Nephron progenitor cell (in vitro differentiated cells): Measurements from ENCODE around the gene PDZD7.
A peak's percentile ranks its signal among the peaks of the same experiment; 100 is the strongest.

ENCODE experiments used
- DNase-seq: peaks from one replicate; pipeline ENCODE4 v3.0.0; 2021
- H3K27ac Mint-ChIP-seq: 2 replicates; pipeline ENCODE4 v1.8.0; 2021; ENCODE audit warnings: mild to moderate bottlenecking, moderate library complexity, mixed read lengths
- H3K27me3 Mint-ChIP-seq: 2 replicates; pipeline ENCODE4 v1.8.0; 2021; ENCODE audit warnings: mild to moderate bottlenecking, low read depth, mixed read lengths; ENCODE audit not compliant: poor library complexity
- H3K36me3 Mint-ChIP-seq: 2 replicates; pipeline ENCODE4 v1.8.0; 2021; ENCODE audit warnings: low read depth, mixed read lengths
- H3K4me1 Mint-ChIP-seq: 2 replicates; pipeline ENCODE4 v1.8.0; 2021; ENCODE audit warnings: mixed read lengths
- H3K4me3 Mint-ChIP-seq: 2 replicates; pipeline ENCODE4 v1.8.0; 2021; ENCODE audit warnings: mild to moderate bottlenecking, moderate library complexity, mixed read lengths
- H3K9me3 Mint-ChIP-seq: 2 replicates; pipeline ENCODE4 v1.8.0; 2021; ENCODE audit warnings: mild to moderate bottlenecking, moderate library complexity, mixed read lengths
- TF ChIP-seq, protein P1 (sequence below): fragments of 200-600 bp; sonication (generic); IDR thresholded peaks from 2 replicates; pipeline ENCODE4 v1.5.0; 2021; ENCODE audit warnings: antibody characterized with exemption

Gene PDZD7

DNA sequence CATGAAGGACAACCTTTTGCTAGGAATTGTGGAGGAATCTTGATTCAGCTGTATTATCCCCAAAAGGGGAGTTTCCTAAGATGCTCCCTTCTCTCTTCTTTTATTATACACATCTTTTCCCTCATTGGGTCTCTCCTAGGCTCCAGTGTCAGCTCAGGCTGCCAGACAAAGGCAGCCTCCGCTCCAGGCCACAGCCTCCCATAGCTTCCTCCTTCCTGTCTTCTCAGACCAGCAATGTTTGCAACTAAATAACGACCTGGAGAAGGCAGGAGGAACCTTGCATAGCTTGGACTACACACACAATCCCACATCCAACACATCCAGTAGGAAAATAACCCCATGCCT lies 12.4 kb upstream of the PDZD7 start:
- peaks cover 64% of the 10 kb centered on the region for H3K27me3 Mint-ChIP-seq
- TF ChIP-seq, protein P1, sequence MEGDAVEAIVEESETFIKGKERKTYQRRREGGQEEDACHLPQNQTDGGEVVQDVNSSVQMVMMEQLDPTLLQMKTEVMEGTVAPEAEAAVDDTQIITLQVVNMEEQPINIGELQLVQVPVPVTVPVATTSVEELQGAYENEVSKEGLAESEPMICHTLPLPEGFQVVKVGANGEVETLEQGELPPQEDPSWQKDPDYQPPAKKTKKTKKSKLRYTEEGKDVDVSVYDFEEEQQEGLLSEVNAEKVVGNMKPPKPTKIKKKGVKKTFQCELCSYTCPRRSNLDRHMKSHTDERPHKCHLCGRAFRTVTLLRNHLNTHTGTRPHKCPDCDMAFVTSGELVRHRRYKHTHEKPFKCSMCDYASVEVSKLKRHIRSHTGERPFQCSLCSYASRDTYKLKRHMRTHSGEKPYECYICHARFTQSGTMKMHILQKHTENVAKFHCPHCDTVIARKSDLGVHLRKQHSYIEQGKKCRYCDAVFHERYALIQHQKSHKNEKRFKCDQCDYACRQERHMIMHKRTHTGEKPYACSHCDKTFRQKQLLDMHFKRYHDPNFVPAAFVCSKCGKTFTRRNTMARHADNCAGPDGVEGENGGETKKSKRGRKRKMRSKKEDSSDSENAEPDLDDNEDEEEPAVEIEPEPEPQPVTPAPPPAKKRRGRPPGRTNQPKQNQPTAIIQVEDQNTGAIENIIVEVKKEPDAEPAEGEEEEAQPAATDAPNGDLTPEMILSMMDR: no peak
- H3K36me3 Mint-ChIP-seq: no peaks in the 10 kb centered on the region
- no peak for DNase-seq
- H3K27ac Mint-ChIP-seq: peak overlapping the region; percentile 99
- H3K9me3 Mint-ChIP-seq: no peaks in the 10 kb centered on the region
- peak overlapping the region; percentile 91 for H3K4me3 Mint-ChIP-seq
- H3K4me1 Mint-ChIP-seq: peaks cover 83% of the 10 kb centered on the region

DNA sequence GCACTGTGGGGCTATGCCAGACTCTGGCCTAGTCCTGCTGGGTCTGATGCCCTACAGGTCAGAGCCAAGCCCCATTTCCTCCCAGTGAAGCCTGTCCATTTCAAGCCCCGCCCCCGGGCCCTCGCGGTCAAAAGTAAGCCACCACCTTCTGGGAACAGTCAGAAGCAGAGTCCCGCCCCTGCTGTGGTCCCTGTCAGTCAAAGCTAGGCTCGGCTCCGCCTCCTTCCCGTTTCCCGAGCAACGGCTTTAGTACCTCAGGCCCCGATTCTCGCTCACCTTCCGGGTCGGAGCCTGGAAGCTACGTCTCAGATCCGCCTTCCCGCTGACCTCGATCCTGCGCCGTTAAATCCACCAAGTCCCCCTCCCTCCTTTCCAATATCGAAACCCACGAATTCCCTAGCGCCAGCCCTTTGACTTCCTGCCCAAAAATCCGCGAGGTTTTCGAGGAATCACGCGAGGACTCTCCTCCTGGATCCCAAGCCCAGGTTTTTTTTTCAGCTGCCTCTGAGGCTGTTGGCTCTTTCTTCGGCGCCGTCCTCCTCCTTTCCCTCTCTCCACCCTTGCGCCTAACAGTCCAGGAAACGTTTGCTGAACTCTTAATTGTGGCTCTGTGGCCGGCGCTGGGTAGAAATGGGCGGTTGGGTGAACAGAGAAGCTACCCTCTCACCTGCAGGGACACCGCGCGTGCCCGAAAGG lies 11.9 kb upstream of the PDZD7 start:
- H3K36me3 Mint-ChIP-seq: no peaks in the 10 kb centered on the region
- peak; percentile 97 for DNase-seq
- H3K4me1 Mint-ChIP-seq: peaks cover 83% of the 10 kb centered on the region
- H3K9me3 Mint-ChIP-seq: no peaks in the 10 kb centered on the region
- peaks cover 64% of the 10 kb centered on the region for H3K27me3 Mint-ChIP-seq
- peak overlapping the region; percentile 91 for H3K4me3 Mint-ChIP-seq
- TF ChIP-seq, protein P1: no peak
- peak overlapping the region; percentile 99 for H3K27ac Mint-ChIP-seq

DNA sequence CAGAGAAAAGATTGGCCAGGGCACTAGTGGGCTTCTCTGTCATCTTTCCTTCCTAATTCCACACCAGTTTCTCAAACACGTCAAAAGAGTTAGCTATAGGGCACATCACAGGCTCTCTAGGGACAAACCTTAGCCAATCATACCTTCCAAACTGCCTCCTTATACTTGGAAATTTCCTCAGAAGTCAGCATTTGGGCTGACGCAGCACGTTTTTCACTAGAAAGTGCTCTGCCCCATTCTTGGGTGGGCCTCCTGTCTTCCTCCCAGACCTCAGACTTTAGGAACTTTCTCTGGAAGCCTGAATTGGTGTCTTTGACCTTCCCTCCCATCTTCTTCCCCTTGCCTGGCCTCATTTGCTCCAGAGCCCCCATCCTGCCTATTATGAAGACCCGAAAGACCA lies 11.2 kb upstream of the PDZD7 start:
- H3K27ac Mint-ChIP-seq: peak overlapping the region; percentile 99
- H3K36me3 Mint-ChIP-seq: no peaks in the 10 kb centered on the region
- H3K27me3 Mint-ChIP-seq: peaks cover 64% of the 10 kb centered on the region
- peak overlapping the region; percentile 91 for H3K4me3 Mint-ChIP-seq
- TF ChIP-seq, protein P1: no peak
- peaks cover 81% of the 10 kb centered on the region for H3K4me1 Mint-ChIP-seq
- no peaks in the 10 kb centered on the region for H3K9me3 Mint-ChIP-seq
- no peak for DNase-seq

DNA sequence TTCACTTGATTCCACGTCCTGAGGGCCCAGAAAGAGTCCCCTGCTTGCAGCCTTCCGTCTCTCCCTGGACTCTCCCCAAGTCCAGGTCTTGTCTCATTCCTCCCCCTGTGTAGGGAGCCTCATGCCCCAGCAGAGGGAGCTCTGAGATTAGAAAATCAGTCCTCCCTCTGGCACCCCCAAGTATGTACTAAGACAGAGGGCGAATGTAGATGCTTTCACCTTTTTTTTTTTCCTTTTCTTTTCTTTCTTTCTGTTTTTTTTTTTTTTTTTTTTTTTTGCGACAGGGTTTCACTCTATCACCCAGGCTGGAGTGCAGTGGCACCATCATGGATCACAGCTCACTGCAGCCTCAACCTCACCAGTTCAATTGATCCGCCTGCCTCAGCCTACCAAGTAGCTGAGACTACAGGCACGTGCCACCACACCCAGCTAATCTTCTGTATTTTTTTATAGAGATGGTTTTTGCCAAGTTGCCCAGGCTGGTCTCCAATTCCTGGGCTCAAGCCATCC lies 10.4 kb upstream of the PDZD7 start:
- H3K27me3 Mint-ChIP-seq: peaks cover 64% of the 10 kb centered on the region
- H3K4me1 Mint-ChIP-seq: peaks cover 73% of the 10 kb centered on the region
- H3K9me3 Mint-ChIP-seq: no peaks in the 10 kb centered on the region
- no peaks in the 10 kb centered on the region for H3K36me3 Mint-ChIP-seq
- no peak overlapping the region for H3K27ac Mint-ChIP-seq
- H3K4me3 Mint-ChIP-seq: no peak overlapping the region
- peak; percentile 78 for DNase-seq
- TF ChIP-seq, protein P1: peak; percentile 84

DNA sequence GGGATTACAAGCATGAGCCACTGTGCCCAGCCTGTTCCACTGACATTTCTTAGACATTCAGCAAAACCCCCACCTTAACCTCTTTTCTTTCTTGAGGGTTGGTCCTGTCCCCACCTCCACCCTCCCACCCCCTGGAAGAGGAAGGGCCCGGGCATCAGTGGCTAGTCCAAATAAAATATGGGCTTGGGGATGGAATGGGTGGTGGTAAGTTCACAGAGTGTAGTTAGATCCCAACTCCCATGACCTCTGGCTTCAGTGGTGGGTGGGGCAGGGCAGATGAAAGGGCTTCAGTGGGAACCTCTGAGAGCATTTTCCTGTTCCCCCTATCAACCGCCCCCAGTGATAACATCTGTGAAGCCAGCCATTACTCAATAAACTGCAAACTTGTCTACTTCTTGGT lies 9.9 kb upstream of the PDZD7 start:
- peaks cover 64% of the 10 kb centered on the region for H3K27me3 Mint-ChIP-seq
- H3K4me1 Mint-ChIP-seq: peaks cover 70% of the 10 kb centered on the region
- H3K27ac Mint-ChIP-seq: no peak overlapping the region
- no peaks in the 10 kb centered on the region for H3K36me3 Mint-ChIP-seq
- no peak overlapping the region for H3K4me3 Mint-ChIP-seq
- TF ChIP-seq, protein P1: no peak
- no peaks in the 10 kb centered on the region for H3K9me3 Mint-ChIP-seq
- no peak for DNase-seq

DNA sequence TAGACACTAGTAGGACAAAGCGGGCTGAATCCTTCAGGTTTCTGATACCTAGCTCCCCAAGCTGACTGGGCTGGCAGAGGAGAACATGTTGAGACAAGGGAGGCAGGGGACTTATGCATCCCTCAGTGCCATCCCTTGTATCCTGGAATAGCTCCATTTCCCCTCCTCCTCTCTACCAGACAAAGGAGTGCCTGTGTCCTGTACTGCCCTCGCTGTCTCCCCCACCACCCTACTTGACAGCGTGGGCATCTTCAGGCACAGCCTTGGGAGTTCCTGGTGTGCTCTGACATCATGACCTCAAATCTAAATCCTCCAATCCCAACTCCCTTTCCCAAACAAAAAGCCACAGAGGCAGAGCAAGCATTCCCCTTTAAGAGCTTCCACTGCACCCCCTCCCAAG lies 9.1 kb upstream of the PDZD7 start:
- Mint-ChIP-seq H3K4me1 (peaks cover 64% of the 10 kb centered on the region), H3K27me3 (peaks cover 64% of the 10 kb centered on the region), H3K36me3 (no peaks in the 10 kb centered on the region)

More for the DNA sequence above, 9.1 kb upstream of the PDZD7 start:
- TF ChIP-seq, protein P1: no peak
- DNase-seq: no peak
- Mint-ChIP-seq H3K9me3 (no peaks in the 10 kb centered on the region), H3K27ac (no peak overlapping the region), H3K4me3 (no peak overlapping the region)
